Mesendoderm (in vitro differentiated cells): Measurements from ENCODE around the gene ACTN1.
A peak's percentile ranks its signal among the peaks of the same experiment; 100 is the strongest.

Source experiments
- DNase-seq: peaks from one replicate; pipeline ENCODE4 v3.0.0; 2013
- H2AK5ac ChIP-seq: 2 replicates; pipeline ENCODE4 v1.6.1; 2013; ENCODE audit warnings: low read length, inconsistent platforms
- H2BK120ac ChIP-seq: 2 replicates; pipeline ENCODE4 v1.6.1; 2013; ENCODE audit warnings: low read depth, mild to moderate bottlenecking, low read length, moderate library complexity, mixed read lengths
- H2BK15ac ChIP-seq: replicated peaks from 2 replicates; pipeline ENCODE4 v1.6.1; 2013; ENCODE audit warnings: low read depth, mild to moderate bottlenecking, moderate library complexity
- H2BK5ac ChIP-seq: 2 replicates; pipeline ENCODE4 v1.6.1; 2013; ENCODE audit warnings: low read length, inconsistent platforms
- H3K18ac ChIP-seq: 2 replicates; pipeline ENCODE4 v1.6.1; 2013; ENCODE audit warnings: mild to moderate bottlenecking, low read length, mixed read lengths
- H3K23ac ChIP-seq: one replicate; pipeline ENCODE4 v1.6.1; 2013; ENCODE audit warnings: low read length
- H3K27ac ChIP-seq: 2 replicates; pipeline ENCODE4 v1.5.1; 2013; ENCODE audit warnings: low read depth, mild to moderate bottlenecking, inconsistent platforms, low read length, moderate library complexity
- H3K27me3 ChIP-seq: 2 replicates; pipeline ENCODE4 v1.6.1; 2013; ENCODE audit warnings: low read length, control low read depth, mild to moderate bottlenecking, inconsistent platforms; ENCODE audit not compliant: insufficient read depth, poor library complexity
- H3K36me3 ChIP-seq: 2 replicates; pipeline ENCODE4 v1.6.1; 2013; ENCODE audit warnings: low read length, inconsistent platforms; ENCODE audit not compliant: control insufficient read depth, insufficient read depth
- H3K4ac ChIP-seq: one replicate; pipeline ENCODE4 v1.6.1; 2013; ENCODE audit warnings: low read depth, mild to moderate bottlenecking, low read length, moderate library complexity
- H3K4me1 ChIP-seq: 2 replicates; pipeline ENCODE4 v1.6.1; 2013; ENCODE audit warnings: low read depth, low read length, inconsistent platforms; ENCODE audit not compliant: control insufficient read depth
- H3K4me2 ChIP-seq: 2 replicates; pipeline ENCODE4 v1.6.1; 2013; ENCODE audit warnings: low read length
- H3K4me3 ChIP-seq: 2 replicates; pipeline ENCODE4 v1.5.1; 2013; ENCODE audit warnings: mild to moderate bottlenecking, low read length
- H3K56ac ChIP-seq: one replicate; pipeline ENCODE4 v1.6.1; 2013; ENCODE audit warnings: low read length
- H3K79me1 ChIP-seq: 2 replicates; pipeline ENCODE4 v1.6.1; 2013; ENCODE audit warnings: low read length, inconsistent platforms
- H3K79me2 ChIP-seq: 2 replicates; pipeline ENCODE4 v1.6.1; 2013; ENCODE audit warnings: mild to moderate bottlenecking, low read length; ENCODE audit not compliant: control insufficient read depth, insufficient read depth
- H3K9ac ChIP-seq: 2 replicates; pipeline ENCODE4 v1.6.1; 2013; ENCODE audit warnings: low read length, inconsistent platforms
- H4K5ac ChIP-seq: one replicate; pipeline ENCODE4 v1.6.1; 2013; ENCODE audit warnings: low read length
- H4K8ac ChIP-seq: one replicate; pipeline ENCODE4 v1.6.1; 2013; ENCODE audit warnings: low read depth, mild to moderate bottlenecking, control low read depth, low read length, moderate library complexity
- WGBS: extraction: QIAGEN DNeasy Blood & Tissue Kit; methylation state at CpG from one replicate; pipeline ENCODE4 v1.1.7; 2013; ENCODE audit warnings: low lambda C conversion rate, missing lambda C conversion rate; ENCODE audit not compliant: insufficient coverage; ENCODE audit errors: extremely low coverage; 5-methylcytosine and 5-hydroxymethylcytosine counted together

The ACTN1 gene

GRCh38 chr14:68843471-68844209, 135.5 kb downstream of the ACTN1 start:
- Histone ChIP-seq H3K27me3 (no peaks in the 10 kb centered on the region), H3K18ac (peak overlapping the region; percentile 43), H2BK5ac (no peak overlapping the region), H3K4me1 (no peaks in the 10 kb centered on the region), H4K5ac (no peak overlapping the region), H3K4me3 (peak overlapping the region; percentile 66), H3K79me2 (no peaks in the 10 kb centered on the region), H3K36me3 (no peaks in the 10 kb centered on the region), H2AK5ac (no peak overlapping the region), H2BK15ac (no peak overlapping the region), H2BK120ac (no peak overlapping the region), H3K56ac (peak overlapping the region; percentile 91), H4K8ac (no peak overlapping the region), H3K4me2 (peak overlapping the region; percentile 82), H3K4ac (no peak overlapping the region), H3K23ac (no peak overlapping the region), H3K79me1 (no peaks in the 10 kb centered on the region), H3K27ac (no peak overlapping the region), H3K9ac (peak overlapping the region; percentile 80)
- WGBS, result no CpG with 5 or more reads among the region's 19 CpGs
- DNase-seq, result peak; percentile 77

- Histone ChIP-seq H3K27ac (no peak overlapping the region), H3K4me2 (no peak overlapping the region), H3K4me1 (no peaks in the 10 kb centered on the region), H3K79me2 (no peaks in the 10 kb centered on the region), H4K8ac (no peak overlapping the region), H3K79me1 (no peaks in the 10 kb centered on the region), H3K4me3 (no peak overlapping the region), H3K18ac (no peak overlapping the region), H2AK5ac (no peak overlapping the region), H3K27me3 (no peaks in the 10 kb centered on the region), H3K23ac (no peak overlapping the region), H3K4ac (no peak overlapping the region), H3K9ac (no peak overlapping the region), H2BK15ac (no peak overlapping the region), H3K36me3 (no peaks in the 10 kb centered on the region), H2BK120ac (no peak overlapping the region), H4K5ac (no peak overlapping the region), H2BK5ac (no peak overlapping the region), H3K56ac (no peak overlapping the region)
- no CpG with 5 or more reads among the region's 5 CpGs for WGBS
- no peak for DNase-seq
Observed at GRCh38 chr14:68842298-68842697, 136.8 kb downstream of the ACTN1 start.

- no peak overlapping the region for H3K4me2 ChIP-seq
- WGBS, result 100% methylated on average over 1 of the region's 6 CpGs
- H3K4me1 ChIP-seq, result no peaks in the 10 kb centered on the region
- H3K79me2 ChIP-seq, result no peaks in the 10 kb centered on the region
- H3K23ac ChIP-seq, result no peak overlapping the region
- H3K56ac ChIP-seq, result no peak overlapping the region
- no peak overlapping the region for H3K4ac ChIP-seq
- H4K5ac ChIP-seq, result no peak overlapping the region
- H2AK5ac ChIP-seq, result no peak overlapping the region
- H3K18ac ChIP-seq, result no peak overlapping the region
- H3K79me1 ChIP-seq, result no peaks in the 10 kb centered on the region
- H3K4me3 ChIP-seq, result no peak overlapping the region
- H2BK5ac ChIP-seq, result no peak overlapping the region
- no peak overlapping the region for H4K8ac ChIP-seq
- no peak overlapping the region for H2BK120ac ChIP-seq
- no peak overlapping the region for H3K27ac ChIP-seq
- H3K36me3 ChIP-seq, result no peaks in the 10 kb centered on the region
- no peak overlapping the region for H2BK15ac ChIP-seq
- DNase-seq, result no peak
- H3K9ac ChIP-seq, result no peak overlapping the region
- no peaks in the 10 kb centered on the region for H3K27me3 ChIP-seq
Observed at GRCh38 chr14:68841016-68841809, 137.9 kb downstream of the ACTN1 start.

GRCh38 chr14:68840454-68840853, 138.6 kb downstream of the ACTN1 start:
- no peaks in the 10 kb centered on the region for H3K36me3 ChIP-seq
- H3K56ac ChIP-seq, result no peak overlapping the region
- H3K9ac ChIP-seq, result no peak overlapping the region
- H3K4me3 ChIP-seq, result no peak overlapping the region
- no peak overlapping the region for H3K23ac ChIP-seq
- H3K27me3 ChIP-seq, result no peaks in the 10 kb centered on the region
- H3K18ac ChIP-seq, result no peak overlapping the region
- no peak overlapping the region for H2BK15ac ChIP-seq
- no peak for DNase-seq
- no peak overlapping the region for H3K27ac ChIP-seq
- H4K5ac ChIP-seq, result no peak overlapping the region
- no peak overlapping the region for H2AK5ac ChIP-seq
- H3K4me1 ChIP-seq, result no peaks in the 10 kb centered on the region
- no peak overlapping the region for H4K8ac ChIP-seq
- no peak overlapping the region for H3K4me2 ChIP-seq
- no peak overlapping the region for H3K4ac ChIP-seq
- no peaks in the 10 kb centered on the region for H3K79me1 ChIP-seq
- no peak overlapping the region for H2BK120ac ChIP-seq
- no peaks in the 10 kb centered on the region for H3K79me2 ChIP-seq
- WGBS, result no CpG with 5 or more reads among the region's 2 CpGs
- no peak overlapping the region for H2BK5ac ChIP-seq

- no peak overlapping the region for H2BK15ac ChIP-seq
- no peak overlapping the region for H3K18ac ChIP-seq
- no peak overlapping the region for H2BK5ac ChIP-seq
- WGBS, result no CpG with 5 or more reads among the region's 1 CpG
- no peak overlapping the region for H2AK5ac ChIP-seq
- H2BK120ac ChIP-seq, result no peak overlapping the region
- H4K5ac ChIP-seq, result no peak overlapping the region
- H3K9ac ChIP-seq, result no peak overlapping the region
- no peak overlapping the region for H3K4ac ChIP-seq
- no peak overlapping the region for H3K56ac ChIP-seq
- H3K4me3 ChIP-seq, result no peak overlapping the region
- H3K4me1 ChIP-seq, result no peaks in the 10 kb centered on the region
- no peak for DNase-seq
- no peak overlapping the region for H3K27ac ChIP-seq
- no peaks in the 10 kb centered on the region for H3K27me3 ChIP-seq
- H3K79me2 ChIP-seq, result no peaks in the 10 kb centered on the region
- no peak overlapping the region for H3K4me2 ChIP-seq
- H4K8ac ChIP-seq, result no peak overlapping the region
- H3K36me3 ChIP-seq, result no peaks in the 10 kb centered on the region
- H3K79me1 ChIP-seq, result no peaks in the 10 kb centered on the region
- no peak overlapping the region for H3K23ac ChIP-seq
Observed at GRCh38 chr14:68836082-68836481, 143.0 kb downstream of the ACTN1 start.
